GM19023 (cell line): ENCODE results near the gene MTIF2.
"Not testable (repeated sequence)": the region's sequence is repeated elsewhere in the genome, so short reads cannot be mapped to it uniquely, and the experiment has no call there.

ENCODE experiments used
- ATAC-seq: cut with Tn5 transposase; IDR thresholded peaks from one replicate; pipeline ENCODE4 v1.9.1; 2021; ENCODE audit warnings: mild to moderate bottlenecking, moderate library complexity; ENCODE audit not compliant: unreplicated experiment

MTIF2 gene, protein sequence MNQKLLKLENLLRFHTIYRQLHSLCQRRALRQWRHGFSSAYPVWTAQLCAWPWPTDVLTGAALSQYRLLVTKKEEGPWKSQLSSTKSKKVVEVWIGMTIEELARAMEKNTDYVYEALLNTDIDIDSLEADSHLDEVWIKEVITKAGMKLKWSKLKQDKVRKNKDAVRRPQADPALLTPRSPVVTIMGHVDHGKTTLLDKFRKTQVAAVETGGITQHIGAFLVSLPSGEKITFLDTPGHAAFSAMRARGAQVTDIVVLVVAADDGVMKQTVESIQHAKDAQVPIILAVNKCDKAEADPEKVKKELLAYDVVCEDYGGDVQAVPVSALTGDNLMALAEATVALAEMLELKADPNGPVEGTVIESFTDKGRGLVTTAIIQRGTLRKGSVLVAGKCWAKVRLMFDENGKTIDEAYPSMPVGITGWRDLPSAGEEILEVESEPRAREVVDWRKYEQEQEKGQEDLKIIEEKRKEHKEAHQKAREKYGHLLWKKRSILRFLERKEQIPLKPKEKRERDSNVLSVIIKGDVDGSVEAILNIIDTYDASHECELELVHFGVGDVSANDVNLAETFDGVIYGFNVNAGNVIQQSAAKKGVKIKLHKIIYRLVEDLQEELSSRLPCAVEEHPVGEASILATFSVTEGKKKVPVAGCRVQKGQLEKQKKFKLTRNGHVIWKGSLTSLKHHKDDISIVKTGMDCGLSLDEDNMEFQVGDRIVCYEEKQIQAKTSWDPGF

DNA sequence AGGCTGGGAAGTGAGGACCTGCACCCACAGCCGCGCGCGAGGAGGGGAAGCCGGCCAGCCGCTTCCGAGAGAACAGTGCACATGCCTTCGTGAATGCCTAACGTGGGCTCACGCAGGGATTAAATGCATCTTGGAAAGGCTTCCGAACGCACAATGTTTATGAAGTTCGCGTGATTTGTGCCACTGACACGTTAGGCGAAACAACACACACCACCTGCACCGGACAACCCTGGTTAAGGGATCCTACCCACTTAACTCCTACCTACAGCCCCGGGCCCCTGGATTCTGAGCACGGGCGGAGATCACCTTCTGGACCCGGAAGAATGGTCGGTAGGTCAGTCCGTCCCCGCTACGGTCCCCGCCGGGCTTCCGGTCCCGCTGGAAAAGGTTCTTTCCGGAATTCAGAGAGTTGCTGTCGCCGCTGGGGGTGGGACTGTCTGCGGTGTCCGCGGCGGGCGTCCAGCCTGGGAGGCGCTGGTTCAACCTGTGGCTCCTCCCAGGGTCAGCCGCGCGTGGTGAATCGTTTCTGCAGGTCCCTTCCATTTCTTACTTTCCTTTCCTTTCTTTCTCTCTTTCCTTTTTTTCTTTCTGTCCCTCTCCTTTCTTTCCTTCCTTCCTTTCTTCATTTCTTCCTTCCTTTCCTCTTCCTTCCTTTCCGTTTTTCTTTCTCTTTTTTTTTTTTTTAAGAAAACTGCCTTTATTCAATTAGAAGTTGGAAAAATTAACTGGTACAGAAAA, at the start of gene MTIF2:
Gene MTIF2, minus strand, starts transcription at position 325 of the 738 bp plus-strand sequence. CDS start 5,373 bp downstream, outside the sequence.
- peak; percentile 99 for ATAC-seq

DNA sequence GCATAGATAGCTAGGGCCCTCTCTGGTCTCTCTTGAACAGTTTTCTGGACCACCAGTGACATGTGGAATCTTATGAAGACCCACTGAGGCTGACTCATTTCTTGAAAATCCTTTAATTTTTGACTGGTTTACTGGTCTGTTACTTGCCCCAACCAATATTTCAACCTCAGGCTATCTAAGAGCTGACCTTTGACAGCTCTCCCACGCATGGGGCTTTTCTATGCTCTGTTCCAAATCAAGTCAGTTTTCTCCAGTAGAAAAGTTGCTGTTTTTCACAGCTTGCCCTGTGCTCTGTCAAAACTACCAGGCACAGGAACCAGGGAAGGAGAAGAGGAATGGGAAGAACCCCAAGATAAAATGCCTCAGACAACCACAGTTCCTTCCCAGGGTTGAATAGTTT, 46.0 kb upstream of the MTIF2 start:
- no peak for ATAC-seq

DNA sequence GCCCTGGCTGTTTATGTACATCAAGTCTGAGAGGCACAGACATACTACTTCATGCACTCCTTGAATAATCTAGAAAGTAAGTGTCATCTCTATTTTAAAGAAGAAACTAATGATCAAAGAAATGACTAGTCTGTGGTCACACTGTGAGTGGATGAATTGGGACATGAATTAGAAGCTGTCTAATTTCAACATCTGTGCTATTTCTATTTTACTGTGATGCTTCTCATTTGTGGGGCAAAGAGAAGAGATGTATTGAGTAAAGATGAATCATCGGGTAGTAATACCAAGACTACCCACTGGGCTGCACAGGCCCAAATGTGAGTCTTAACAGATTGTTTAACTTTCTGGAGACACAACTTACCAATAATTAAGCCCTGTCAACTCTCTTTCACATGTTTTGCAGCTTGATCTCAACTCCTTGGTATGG, 42.4 kb upstream of the MTIF2 start:
- ATAC-seq, result peak; percentile 95

DNA sequence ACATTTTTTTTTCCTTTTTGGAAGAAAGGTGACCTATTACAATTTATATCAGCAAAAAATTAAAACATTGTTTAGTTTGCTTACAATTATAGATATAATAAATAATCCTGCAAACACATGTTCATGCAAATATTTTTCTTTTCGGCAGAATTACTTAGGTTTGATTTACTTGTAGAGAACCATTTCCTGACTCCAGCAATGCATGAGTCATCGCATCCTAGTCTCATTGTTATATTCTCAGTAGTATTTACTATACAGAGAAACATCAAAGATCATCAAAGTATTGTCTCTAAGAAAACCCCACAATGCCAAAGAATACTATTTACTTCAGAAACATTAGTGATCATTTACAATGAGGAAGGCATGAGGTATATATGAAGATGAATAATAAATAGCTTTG, 40.4 kb upstream of the MTIF2 start:
- no peak for ATAC-seq

DNA sequence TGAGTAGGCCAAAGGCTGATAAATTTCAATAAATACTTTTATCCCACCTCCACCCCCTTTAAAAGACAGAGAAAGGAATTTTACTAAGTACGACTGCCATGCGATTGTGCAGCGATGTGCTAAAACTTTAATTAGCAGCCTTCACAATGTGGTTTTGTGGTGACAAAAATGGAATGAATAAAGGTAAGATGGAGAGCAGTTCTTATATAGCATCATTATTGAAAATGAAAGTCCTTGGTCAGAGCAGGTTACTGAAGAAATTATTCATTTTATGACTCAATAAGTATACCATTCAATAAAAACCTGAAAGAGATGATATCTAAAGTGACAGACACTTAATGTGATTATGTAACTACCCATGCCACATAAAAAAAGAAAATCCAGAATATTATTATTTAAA, 33.2 kb upstream of the MTIF2 start:
- no peak for ATAC-seq

DNA sequence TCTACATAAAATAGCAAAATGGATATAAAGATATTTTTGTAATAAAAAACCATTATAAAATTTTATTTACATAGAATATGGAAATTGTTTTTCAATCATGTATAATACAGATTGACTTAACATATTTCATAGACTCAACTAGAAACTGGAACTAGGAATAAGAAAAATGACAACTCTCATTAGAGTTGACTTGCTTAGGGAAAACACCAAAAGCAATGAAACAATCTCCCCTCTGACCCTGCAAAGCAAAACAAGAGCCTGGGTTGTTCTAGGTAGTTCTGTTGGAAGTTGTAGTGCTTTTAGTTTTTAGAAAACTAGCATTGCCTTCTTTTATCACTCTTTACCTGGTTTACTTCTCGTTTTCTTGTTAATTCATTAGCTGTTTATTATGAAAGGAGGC, 32.2 kb upstream of the MTIF2 start:
- no peak for ATAC-seq

DNA sequence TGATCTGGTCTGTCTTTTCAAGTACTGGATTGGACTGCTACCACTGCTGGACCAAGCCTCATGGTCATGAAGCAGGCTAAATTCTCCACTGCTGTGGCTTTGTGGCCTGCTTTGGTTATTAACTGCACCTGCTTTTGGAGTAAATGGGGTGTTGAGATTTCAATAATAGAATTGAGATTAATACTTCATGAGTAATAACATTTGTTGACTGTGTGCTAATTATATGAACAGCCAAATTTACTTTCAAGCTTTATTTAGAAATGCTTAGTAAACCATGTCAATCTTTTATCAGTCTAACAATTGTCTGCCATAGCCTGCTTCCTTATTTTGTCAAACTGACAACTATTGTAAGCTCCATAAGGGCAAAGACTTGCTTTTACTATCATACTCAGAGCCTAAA, 27.4 kb upstream of the MTIF2 start:
- peak; percentile 71 for ATAC-seq

DNA sequence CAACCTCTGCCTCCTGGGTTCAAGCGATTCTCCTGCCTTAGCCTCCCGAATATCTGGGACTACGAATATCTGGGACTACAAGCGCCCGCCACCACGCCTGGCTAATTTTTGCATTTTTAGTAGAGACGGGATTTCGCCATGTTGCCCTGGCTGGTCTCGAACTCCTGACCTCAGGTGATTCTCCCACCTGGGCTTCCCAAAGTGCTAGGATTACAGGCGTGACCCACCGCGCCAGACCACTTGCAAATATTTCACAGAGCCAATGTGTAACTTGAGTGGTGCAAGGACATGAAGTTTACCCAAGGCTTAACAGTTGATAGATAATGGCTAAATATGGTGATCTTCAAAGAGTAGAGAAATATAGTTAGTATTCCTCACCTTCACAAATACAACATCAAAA, 14.1 kb upstream of the MTIF2 start:
- ATAC-seq, result no peak

DNA sequence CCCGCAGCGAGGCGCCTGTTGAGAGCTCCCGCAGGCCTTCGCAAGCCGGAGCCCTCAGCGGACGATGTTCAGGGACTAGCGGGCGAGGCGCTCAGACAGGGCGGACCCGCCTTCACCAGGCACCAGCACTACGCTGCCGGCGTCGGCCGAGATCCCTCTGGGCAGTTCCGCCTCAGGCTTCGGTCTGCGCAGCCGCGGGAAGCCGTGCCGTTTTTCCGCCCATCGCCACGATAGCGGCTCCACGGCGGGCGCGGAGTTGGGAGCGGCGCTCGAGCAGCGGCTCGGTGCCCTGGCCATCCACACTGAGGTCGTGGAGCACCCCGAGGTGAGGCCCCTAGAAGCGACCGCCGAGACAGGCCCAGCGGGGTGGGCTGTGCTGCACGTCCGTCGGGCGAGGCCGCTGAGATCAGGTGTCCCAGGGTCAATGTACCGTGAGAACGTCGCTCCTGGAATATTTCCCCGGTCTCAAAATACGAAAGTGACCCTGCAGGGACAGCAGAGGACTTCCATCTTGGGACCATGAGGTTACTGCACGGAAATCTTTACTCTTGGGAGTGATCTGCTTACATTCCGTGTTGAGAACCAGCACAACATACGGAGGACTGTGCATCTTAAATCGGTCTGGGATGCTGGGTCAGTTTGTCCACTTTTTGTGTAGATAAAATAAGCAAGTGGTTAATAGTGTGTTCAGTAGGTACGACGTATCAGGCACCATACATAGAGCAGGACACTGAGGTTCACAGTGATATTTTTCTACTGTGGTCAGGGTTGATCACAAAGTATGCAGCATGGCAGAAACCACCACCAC, 13.3 kb upstream of the MTIF2 start:
- peak; percentile 99 for ATAC-seq

DNA sequence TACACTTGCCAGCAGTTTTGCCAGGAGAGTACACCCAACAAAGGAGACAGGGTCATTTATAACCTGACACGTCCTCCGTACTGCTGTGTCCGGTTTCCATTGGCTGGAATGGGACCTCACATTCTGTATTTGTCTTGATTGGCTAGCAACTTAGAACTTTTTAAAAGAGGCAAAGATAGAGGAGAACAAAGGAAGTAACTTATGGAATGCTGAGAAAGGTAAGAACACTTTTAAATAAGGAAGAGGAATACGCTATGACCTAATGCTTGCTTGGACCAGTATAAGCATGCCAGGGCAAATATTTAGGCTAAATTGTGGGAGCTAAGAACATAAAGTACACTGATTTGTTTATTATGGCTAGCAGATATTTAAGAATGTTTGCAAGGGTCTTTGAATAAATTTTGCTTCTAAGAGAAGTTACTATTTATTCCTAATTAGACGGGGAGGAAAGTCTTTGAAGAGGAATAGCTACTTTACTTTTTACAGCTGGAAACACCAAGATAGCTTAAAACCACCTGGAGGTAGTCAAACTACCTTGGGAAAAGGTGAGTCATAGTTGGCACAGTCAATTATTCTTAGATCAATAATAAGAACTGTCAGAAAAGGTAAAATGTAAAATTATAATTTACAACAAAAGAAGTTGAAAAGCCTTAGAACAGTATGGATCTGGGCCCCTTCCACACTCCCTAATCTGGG, 12.0 kb upstream of the MTIF2 start:
- ATAC-seq, result not testable (repeated sequence)

DNA sequence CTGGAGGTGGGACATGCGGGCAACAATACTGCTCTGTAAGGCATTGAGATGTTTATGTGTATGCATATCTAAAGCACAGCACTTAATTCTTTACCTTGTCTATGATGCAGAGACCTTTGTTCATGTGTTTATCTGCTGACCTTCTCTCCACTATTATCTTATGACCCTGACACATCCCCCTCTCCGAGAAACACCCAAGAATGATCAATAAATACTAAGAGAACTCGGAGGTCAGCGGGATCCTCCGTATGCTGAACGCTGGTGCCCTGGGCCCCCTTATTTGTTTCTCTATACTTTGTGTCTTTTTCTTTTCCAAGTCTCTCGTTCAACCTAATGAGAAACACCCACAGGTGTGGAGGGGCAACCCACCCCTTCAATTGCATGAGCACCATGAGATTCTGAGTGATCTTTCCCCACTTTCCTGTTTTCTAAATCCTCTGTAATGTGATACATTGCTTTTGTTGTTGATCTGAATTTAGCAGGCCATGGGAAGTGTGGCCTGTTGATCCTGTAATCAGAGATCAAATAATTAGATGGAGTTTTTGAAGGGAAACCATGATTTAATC, 10.9 kb upstream of the MTIF2 start:
- ATAC-seq, result not testable (repeated sequence)

DNA sequence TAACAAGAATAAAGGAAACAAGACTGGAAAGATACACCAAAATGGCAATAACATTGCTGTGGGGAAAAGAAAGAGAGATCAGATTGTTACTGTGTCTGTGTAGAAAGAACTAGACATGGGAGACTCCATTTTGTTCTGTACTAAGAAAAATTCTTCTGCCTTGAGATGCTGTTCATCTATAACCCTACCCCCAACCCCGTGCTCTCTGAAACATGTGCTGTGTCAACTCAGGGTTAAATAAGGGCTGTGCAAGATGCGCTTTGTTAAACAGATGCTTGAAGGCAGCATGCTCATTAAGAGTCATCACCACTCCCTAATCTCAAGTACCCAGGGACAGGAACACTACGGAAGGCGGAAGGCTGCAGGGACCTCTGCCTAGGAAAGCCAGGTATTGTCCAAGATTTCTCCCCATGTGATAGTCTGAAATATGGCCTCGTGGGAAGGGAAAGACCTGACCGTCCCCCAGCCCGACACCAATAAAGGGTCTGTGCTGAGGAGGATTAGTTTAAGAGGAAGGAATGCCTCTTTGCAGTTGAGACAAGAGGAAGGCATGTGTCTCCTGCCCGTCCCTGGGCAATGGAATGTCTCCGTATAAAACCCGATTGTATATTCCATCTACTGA, 10.3 kb upstream of the MTIF2 start:
- ATAC-seq, result not testable (repeated sequence)

DNA sequence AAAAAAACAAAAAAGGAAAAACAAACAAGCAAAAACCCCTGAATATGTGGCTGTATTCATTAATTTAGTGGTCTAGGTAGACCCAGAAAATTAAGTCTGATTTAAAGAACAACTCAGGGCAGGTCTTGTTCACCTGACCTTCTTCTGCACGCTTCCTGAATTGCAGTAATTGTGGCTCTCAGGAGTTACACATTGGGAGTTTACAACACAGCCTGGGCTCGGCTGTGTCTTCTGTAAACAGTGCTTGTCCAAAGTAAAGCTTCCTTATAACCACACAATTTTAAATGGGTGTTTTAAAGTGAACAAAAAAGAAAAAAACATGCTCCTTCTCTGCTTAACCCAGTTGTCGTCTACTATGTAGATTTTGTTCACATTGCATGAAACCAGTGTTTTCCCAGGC, 8.3 kb upstream of the MTIF2 start:
- no peak for ATAC-seq

DNA sequence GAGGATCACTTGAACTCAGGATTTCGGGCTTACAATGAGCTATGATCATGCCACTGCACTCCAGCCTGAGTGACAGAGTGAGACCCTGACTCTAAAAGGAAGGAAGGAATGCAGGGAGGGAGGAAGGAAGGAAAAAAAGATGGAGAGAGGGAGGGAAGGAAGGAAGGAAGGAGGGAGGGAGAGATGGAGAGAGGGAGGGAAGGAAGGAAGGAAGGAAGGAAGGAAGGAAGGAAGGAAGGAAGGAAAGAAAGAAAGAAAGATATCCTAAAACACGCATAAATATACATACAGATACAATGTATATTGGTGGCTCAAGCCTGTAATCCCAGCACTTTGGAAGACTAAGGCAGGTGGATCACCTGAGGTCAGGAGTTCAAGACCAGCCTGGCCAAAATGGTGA, 5.3 kb upstream of the MTIF2 start:
- not testable (repeated sequence) for ATAC-seq

DNA sequence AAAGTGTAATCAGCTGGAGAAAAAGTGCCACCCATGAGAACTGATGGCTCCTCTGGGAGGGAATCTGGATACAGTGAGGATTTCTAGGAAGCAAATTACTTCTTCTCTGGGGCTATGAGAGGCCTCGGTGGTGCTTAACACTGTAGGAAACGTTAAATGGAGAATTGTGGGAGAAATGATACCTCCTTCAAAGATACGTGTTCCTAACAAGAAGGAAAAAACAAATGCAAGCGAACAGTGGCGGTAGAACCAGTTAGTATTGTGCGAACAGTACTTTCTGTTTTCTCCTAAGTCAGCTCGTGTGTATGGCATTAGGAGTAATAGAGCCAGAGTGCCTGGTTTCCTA, 587 bp upstream of the MTIF2 start:
- no peak for ATAC-seq

DNA sequence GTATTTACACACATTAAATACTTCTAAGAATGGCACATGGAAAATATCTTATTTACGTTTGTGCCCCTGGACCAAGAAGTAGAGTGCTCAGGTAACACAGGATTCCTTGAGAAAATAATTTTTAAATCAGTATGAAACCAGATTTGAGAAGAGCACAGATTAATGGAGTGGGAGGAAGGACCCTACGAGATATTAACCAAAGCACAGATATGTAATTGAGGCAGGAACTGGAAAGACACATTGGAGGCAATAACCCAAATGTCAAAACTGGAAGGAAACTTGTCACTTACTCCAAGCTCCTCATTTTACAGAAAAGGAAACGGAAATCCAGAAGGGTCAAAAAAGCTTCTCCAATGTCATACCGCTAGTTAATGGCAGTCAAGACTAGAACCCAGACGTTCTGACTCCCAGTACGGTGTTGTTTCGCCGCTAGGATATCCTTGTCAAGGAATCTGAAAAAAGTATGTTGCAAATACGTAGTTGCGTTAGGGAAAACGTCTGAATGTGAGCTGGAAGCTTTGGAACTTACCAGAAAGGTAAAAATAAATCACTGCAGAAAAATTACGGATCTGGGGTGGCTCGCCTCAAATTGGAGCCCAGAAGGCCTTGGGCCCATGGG, 634 bp downstream of the MTIF2 start:
- no peak for ATAC-seq

DNA sequence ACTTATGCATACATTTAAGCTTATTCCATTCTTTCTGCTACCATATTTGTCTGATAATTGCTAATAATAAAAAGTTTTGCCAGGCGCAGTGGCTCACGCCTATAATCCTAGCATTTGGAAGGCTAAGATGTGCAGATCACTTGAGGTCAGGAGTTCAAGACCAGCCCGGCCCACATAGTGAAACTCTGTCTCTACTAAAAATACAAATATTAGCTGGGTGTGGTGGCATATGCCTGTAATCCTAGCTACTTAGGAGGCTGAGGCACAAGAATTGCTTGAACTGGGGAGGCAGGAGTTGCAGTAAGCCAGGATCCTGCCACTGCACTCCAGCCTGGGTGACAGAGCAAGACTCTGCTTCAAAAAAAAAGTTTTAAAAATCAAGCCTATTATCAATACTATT, 9.4 kb downstream of the MTIF2 start:
- ATAC-seq, result not testable (repeated sequence)

DNA sequence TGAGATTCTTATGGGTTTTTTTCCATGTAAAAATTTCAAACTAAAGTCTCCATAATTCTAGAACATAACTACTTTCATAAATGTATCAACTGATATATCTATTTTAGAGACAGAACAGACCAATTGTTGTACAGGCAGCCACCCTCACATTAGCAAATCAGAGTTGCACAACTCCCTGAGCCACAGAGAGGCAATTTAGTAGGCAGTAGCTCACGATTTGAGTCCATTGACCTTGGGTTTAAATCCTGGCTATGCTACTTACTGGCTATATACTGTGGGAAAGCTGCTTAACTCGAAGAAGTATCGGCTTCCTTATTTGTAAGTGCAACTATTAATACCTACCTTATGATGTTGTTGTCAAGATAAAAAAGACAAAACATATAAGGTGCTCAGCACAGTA, 16.2 kb downstream of the MTIF2 start:
- no peak for ATAC-seq

DNA sequence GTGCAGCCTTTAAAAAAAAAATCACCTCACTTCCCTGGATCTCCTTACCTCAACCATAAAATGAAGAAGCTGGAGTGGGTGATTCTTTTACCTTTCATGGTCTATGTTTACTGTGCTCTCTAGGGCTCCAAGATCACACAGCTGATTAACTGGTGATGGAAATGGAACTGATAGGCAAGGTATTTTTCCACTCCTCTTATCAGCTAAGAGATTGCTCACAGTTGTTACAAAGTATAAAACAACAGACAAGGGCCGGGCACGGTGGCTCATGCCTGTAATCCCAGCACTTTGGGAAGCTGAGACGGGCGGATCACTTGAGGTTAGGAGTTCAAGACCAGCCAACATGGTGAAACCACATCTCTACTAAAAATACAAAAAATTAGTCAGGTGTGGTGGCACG, 22.0 kb downstream of the MTIF2 start:
- ATAC-seq, result no peak
